Measurements from ENCODE around the gene NEURL1B. TPM values are rescaled to one million over a fixed set of nuclear protein-coding genes. Genes with fewer than 3 reads are reported as not detected.

NEURL1B gene
- total RNA-seq, 1 donor from 2014 or later, result 131 TPM

DNA sequence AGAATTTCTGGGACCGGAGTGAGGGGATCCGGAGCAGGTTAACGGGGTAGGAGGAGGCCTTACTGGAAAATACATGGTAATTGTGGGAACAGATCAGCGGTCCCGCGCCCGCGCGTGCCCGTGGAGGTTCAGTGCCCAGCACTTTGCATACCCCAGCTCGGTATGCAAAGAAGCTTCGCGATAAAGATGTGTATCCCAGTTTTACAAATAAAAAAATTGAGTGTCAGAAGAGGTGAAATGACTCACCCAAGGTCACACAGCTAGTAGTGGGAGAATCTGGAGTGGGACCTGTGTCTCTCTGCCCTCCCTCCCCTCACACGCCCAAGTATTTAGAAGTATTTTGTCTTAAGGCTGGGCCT, 967 bp downstream of the NEURL1B start:
- intact Hi-C loops (cut with DNase I), result loop anchor here (10.0 kb wide), 1 partner anchor 53 kb away; no protein-coding TSS in a partner anchor
- no peaks in the 10 kb centered on the region for H3K27me3 ChIP-seq
- peak overlapping the region; percentile 41 to 73 for H3K27ac ChIP-seq
- no peak for TF ChIP-seq CTCF (IDR thresholded peaks at IDR 0.05)
- peak overlapping the region; percentile 75 to 77 for H3K4me3 ChIP-seq
- H3K9me3 ChIP-seq, result no peaks in the 10 kb centered on the region
- H3K4me1 ChIP-seq, result peaks cover 4 to 13% of the 10 kb centered on the region in 2 donors
- DNase-seq (ENCODE audit: low spot score in 2 of 2), result no peak
- H3K36me3 ChIP-seq, result no peaks in the 10 kb centered on the region

- Histone ChIP-seq H3K4me1 (peaks cover 4 to 13% of the 10 kb centered on the region in 2 donors), H3K9me3 (no peaks in the 10 kb centered on the region), H3K4me3 (peak overlapping the region; percentile 75 to 77), H3K27me3 (no peaks in the 10 kb centered on the region), H3K36me3 (no peaks in the 10 kb centered on the region), H3K27ac (peak overlapping the region in 1 of 2 donors; percentile 30)
- DNase-seq (ENCODE audit: low spot score in 2 of 2), result no peak
- intact Hi-C loops (cut with DNase I), result loop anchor here (10.0 kb wide), 1 partner anchor 52 kb away; no protein-coding TSS in a partner anchor
- TF ChIP-seq CTCF (IDR thresholded peaks at IDR 0.05), result no peak
Measured at GRCh38 chr5:172642486-172642885, 1.4 kb downstream of the NEURL1B start.

GRCh38 chr5:172642926-172643871, 2.1 kb downstream of the NEURL1B start:
- TF ChIP-seq CTCF (IDR thresholded peaks at IDR 0.05), result no peak
- peak overlapping the region; percentile 75 to 77 for H3K4me3 ChIP-seq

DNA sequence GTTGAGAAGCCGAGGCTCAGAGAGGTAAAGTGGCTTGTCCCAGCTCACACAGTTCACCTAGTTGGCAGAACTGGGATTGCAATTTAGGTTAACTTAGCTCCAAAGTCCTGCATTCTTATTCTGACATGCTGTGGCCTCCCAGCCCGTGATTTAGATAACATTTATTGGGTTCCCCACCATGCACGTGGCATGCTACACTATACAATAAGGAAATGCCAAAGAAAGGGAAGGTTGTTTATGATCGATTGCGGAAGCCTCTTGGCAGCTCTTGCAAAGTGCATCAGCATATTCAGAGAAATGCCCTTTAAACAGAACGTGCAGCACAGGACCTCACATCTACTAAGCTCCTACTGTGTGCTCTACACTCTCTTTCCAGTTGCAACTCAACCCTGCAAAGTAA, 3.2 kb downstream of the NEURL1B start:
- H3K4me1 ChIP-seq, result peaks cover 4 to 13% of the 10 kb centered on the region in 2 donors
- H3K4me3 ChIP-seq, result no peak overlapping the region
- H3K9me3 ChIP-seq, result no peaks in the 10 kb centered on the region
- intact Hi-C loops (cut with DNase I), result loop anchor here (10.0 kb wide), 1 partner anchor 51 kb away; no protein-coding TSS in a partner anchor
- no peak for TF ChIP-seq CTCF (IDR thresholded peaks at IDR 0.05)
- no peaks in the 10 kb centered on the region for H3K36me3 ChIP-seq
- no peaks in the 10 kb centered on the region for H3K27me3 ChIP-seq
- no peak for DNase-seq (ENCODE audit: low spot score in 2 of 2)
- no peak overlapping the region for H3K27ac ChIP-seq

More at GRCh38 chr5:172642926-172643871, 2.1 kb downstream of the NEURL1B start:
- Histone ChIP-seq H3K27ac (peak overlapping the region in 1 of 2 donors; percentile 30), H3K27me3 (no peaks in the 10 kb centered on the region), H3K4me1 (peaks cover 4 to 13% of the 10 kb centered on the region in 2 donors), H3K36me3 (no peaks in the 10 kb centered on the region), H3K9me3 (no peaks in the 10 kb centered on the region)
- intact Hi-C loops (cut with DNase I), result loop anchor here (10.0 kb wide), 1 partner anchor 52 kb away; no protein-coding TSS in a partner anchor
- no peak for DNase-seq (ENCODE audit: low spot score in 2 of 2)

GRCh38 chr5:172644711-172645110, 3.6 kb downstream of the NEURL1B start:
- no peaks in the 10 kb centered on the region for H3K9me3 ChIP-seq
- H3K36me3 ChIP-seq, result no peaks in the 10 kb centered on the region
- no peak for TF ChIP-seq CTCF (IDR thresholded peaks at IDR 0.05)
- DNase-seq (ENCODE audit: low spot score in 2 of 2), result no peak
- no peak overlapping the region for H3K4me3 ChIP-seq
- no peaks in the 10 kb centered on the region for H3K27me3 ChIP-seq
- intact Hi-C loops (cut with DNase I), result loop anchor here (10.0 kb wide), 1 partner anchor 50 kb away; no protein-coding TSS in a partner anchor
- no peak overlapping the region for H3K27ac ChIP-seq
- peaks cover 4 to 13% of the 10 kb centered on the region in 2 donors for H3K4me1 ChIP-seq

Measured in ascending aorta (tissue), 2 donors.